ENCODE data around the gene SMAD7.

Gene SMAD7

GRCh38 chr18:48985161-48985560, 34.4 kb upstream of the SMAD7 start:
- Histone ChIP-seq H3K27ac (no peak overlapping the region), H3K4me3 (no peak overlapping the region)
- TF ChIP-seq CTCF (IDR thresholded peaks at IDR 0.05), result no peak
- no peak for DNase-seq (ENCODE audit: low spot score)

- no peak for TF ChIP-seq CTCF (IDR thresholded peaks at IDR 0.05)
- no peak overlapping the region for H3K4me3 ChIP-seq
- no peak for DNase-seq (ENCODE audit: low spot score)
- no peak overlapping the region for H3K27ac ChIP-seq
Measured at GRCh38 chr18:48983793-48984437, 33.1 kb upstream of the SMAD7 start.

- no peak overlapping the region for H3K4me3 ChIP-seq
- TF ChIP-seq CTCF (IDR thresholded peaks at IDR 0.05), result no peak
- no peak overlapping the region for H3K27ac ChIP-seq
- DNase-seq (ENCODE audit: low spot score), result no peak
Measured at GRCh38 chr18:48982266-48982665, 31.5 kb upstream of the SMAD7 start.

GRCh38 chr18:48979944-48980890, 29.5 kb upstream of the SMAD7 start:
- Histone ChIP-seq H3K4me3 (no peak overlapping the region), H3K27ac (no peak overlapping the region)
- DNase-seq (ENCODE audit: low spot score), result no peak
- TF ChIP-seq CTCF (IDR thresholded peaks at IDR 0.05), result no peak

DNA sequence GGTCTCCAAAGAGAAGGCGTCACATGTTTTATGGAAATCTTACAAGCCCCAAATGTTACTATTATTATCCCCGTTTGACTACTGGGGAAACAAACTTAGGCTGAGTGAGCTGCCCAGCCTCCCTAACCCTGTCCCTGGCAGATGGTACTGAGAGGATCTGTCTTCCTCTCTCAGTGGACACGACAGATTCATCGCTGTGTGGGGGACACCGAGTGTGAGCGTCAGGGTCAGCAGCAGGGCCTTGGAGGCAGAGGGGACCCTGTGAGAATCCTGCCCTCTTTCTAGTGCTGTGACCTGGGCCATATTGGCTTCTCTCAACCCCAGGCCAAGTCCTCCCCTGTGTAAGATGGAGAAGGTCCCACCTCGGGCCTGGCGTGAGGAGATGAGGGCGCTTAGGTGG, 27.1 kb upstream of the SMAD7 start:
- no peak overlapping the region for H3K27ac ChIP-seq
- DNase-seq (ENCODE audit: low spot score), result peak; percentile 64
- no peak overlapping the region for H3K4me3 ChIP-seq
- TF ChIP-seq CTCF (IDR thresholded peaks at IDR 0.05), result no peak

- TF ChIP-seq CTCF (IDR thresholded peaks at IDR 0.05), result no peak
- peak overlapping the region; percentile 59 to 82 for H3K27ac ChIP-seq
- H3K4me3 ChIP-seq, result peak overlapping the region; percentile 78
- DNase-seq (ENCODE audit: low spot score), result no peak
Measured at GRCh38 chr18:48975817-48976649, 25.3 kb upstream of the SMAD7 start.
